ENCODE measurements around the gene SPOCK1. TPM values are rescaled to one million over a fixed set of nuclear protein-coding genes. Genes with fewer than 3 reads are reported as not detected.

The SPOCK1 gene
- total and polyA plus RNA-seq, 2 experiments from 2014 or later: 4.1 to 14.0 TPM

GRCh38 chr5:137437774-137438173, 61.4 kb downstream of the SPOCK1 start:
- Histone ChIP-seq H3K4me1 (ENCODE audit: low read depth) (no peaks in the 10 kb centered on the region), H3K9me3 (ENCODE audit: low read depth) (no peaks in the 10 kb centered on the region), H3K27ac (no peak overlapping the region), H3K36me3 (no peaks in the 10 kb centered on the region), H3K27me3 (peaks cover 3% of the 10 kb centered on the region), H3K4me3 (no peak overlapping the region)
- TF ChIP-seq, protein P1, sequence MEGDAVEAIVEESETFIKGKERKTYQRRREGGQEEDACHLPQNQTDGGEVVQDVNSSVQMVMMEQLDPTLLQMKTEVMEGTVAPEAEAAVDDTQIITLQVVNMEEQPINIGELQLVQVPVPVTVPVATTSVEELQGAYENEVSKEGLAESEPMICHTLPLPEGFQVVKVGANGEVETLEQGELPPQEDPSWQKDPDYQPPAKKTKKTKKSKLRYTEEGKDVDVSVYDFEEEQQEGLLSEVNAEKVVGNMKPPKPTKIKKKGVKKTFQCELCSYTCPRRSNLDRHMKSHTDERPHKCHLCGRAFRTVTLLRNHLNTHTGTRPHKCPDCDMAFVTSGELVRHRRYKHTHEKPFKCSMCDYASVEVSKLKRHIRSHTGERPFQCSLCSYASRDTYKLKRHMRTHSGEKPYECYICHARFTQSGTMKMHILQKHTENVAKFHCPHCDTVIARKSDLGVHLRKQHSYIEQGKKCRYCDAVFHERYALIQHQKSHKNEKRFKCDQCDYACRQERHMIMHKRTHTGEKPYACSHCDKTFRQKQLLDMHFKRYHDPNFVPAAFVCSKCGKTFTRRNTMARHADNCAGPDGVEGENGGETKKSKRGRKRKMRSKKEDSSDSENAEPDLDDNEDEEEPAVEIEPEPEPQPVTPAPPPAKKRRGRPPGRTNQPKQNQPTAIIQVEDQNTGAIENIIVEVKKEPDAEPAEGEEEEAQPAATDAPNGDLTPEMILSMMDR (IDR thresholded peaks at IDR 0.05; ENCODE audit: low read depth, low read length): no peak
- DNase-seq (ENCODE audit: low read depth in 1 of 2, low spot score in 1 of 2): no peak

- peaks cover 3% of the 10 kb centered on the region for H3K27me3 ChIP-seq
- TF ChIP-seq, protein P1 (IDR thresholded peaks at IDR 0.05; ENCODE audit: low read depth, low read length): no peak
- no peak overlapping the region for H3K4me3 ChIP-seq
- no peak for DNase-seq (ENCODE audit: low read depth in 1 of 2, low spot score in 1 of 2)
- H3K27ac ChIP-seq: no peak overlapping the region
- no peaks in the 10 kb centered on the region for H3K36me3 ChIP-seq
- H3K4me1 ChIP-seq (ENCODE audit: low read depth): no peaks in the 10 kb centered on the region
- no peaks in the 10 kb centered on the region for H3K9me3 ChIP-seq (ENCODE audit: low read depth)
Measured at GRCh38 chr5:137433539-137433938, 65.6 kb downstream of the SPOCK1 start.

GRCh38 chr5:137432376-137432775, 66.8 kb downstream of the SPOCK1 start:
- Histone ChIP-seq H3K36me3 (no peaks in the 10 kb centered on the region), H3K4me3 (no peak overlapping the region), H3K9me3 (ENCODE audit: low read depth) (no peaks in the 10 kb centered on the region), H3K4me1 (ENCODE audit: low read depth) (no peaks in the 10 kb centered on the region), H3K27ac (no peak overlapping the region), H3K27me3 (no peaks in the 10 kb centered on the region)
- DNase-seq (ENCODE audit: low read depth in 1 of 2, low spot score in 1 of 2): no peak
- TF ChIP-seq, protein P1 (IDR thresholded peaks at IDR 0.05; ENCODE audit: low read depth, low read length): no peak

DNA sequence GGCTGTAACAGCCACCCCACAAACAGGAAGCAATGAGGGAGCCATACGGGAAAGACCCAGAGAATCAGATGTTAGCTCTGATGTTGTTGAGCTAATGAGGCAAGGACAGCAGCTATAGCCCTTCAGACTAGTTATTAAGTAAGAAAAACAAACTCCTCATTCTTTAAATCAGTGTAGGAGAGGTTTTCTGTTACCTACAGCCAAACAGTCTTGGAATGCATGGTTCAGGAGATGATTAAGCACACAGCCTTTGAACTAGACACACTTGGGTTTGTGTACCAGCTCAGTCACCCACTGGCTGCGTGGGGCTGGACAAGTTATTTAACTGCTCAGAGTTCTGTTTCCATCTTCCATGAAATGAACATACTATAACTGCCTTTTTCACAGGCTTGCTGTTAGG, 68.1 kb downstream of the SPOCK1 start:
- Histone ChIP-seq H3K27me3 (no peaks in the 10 kb centered on the region), H3K4me3 (no peak overlapping the region), H3K4me1 (ENCODE audit: low read depth) (no peaks in the 10 kb centered on the region), H3K9me3 (ENCODE audit: low read depth) (no peaks in the 10 kb centered on the region), H3K27ac (no peak overlapping the region), H3K36me3 (no peaks in the 10 kb centered on the region)
- DNase-seq (ENCODE audit: low read depth in 1 of 2, low spot score in 1 of 2): no peak
- TF ChIP-seq, protein P1 (IDR thresholded peaks at IDR 0.05; ENCODE audit: low read depth, low read length): no peak

GRCh38 chr5:137415231-137415681, 83.9 kb downstream of the SPOCK1 start:
- H3K36me3 ChIP-seq: no peaks in the 10 kb centered on the region
- TF ChIP-seq, protein P1 (IDR thresholded peaks at IDR 0.05; ENCODE audit: low read depth, low read length): no peak
- peak in 1 of 2 donors; percentile 57 for DNase-seq (ENCODE audit: low read depth in 1 of 2, low spot score in 1 of 2)
- H3K9me3 ChIP-seq (ENCODE audit: low read depth): no peaks in the 10 kb centered on the region
- no peaks in the 10 kb centered on the region for H3K27me3 ChIP-seq
- no peak overlapping the region for H3K4me3 ChIP-seq
- H3K27ac ChIP-seq: no peak overlapping the region
- H3K4me1 ChIP-seq (ENCODE audit: low read depth): peaks cover 32% of the 10 kb centered on the region
